ENCODE data around the gene SUGT1. TPM values are rescaled to one million over a fixed set of nuclear protein-coding genes. Genes with fewer than 3 reads are reported as not detected.
A peak's percentile ranks its signal among the peaks of the same experiment; 100 is the strongest.

The SUGT1 gene
- total RNA-seq, 3 donors from 2014 or later (not counting 1 experiment from before 2014, with no cell fraction given), result 27.4 to 34.4 (median 29.7) TPM

GRCh38 chr13:52652980-52653303, 306 bp downstream of the SUGT1 start:
- H3K9me3 Mint-ChIP-seq, result no peaks in the 10 kb centered on the region
- no peaks in the 10 kb centered on the region for H3K27me3 Mint-ChIP-seq (ENCODE audit: low read depth in 2 of 2)
- no peaks in the 10 kb centered on the region for H3K36me3 Mint-ChIP-seq
- Histone ChIP-seq H3K36me3 (ENCODE audit: control insufficient read depth, insufficient read depth, low read length) (peaks cover 3% of the 10 kb centered on the region), H3K4me3 (ENCODE audit: low read length) (peak overlapping the region; percentile 57), H3K27me3 (ENCODE audit: control insufficient read depth, insufficient read depth, low read length) (no peaks in the 10 kb centered on the region), H3K27ac (ENCODE audit: low read length) (peak overlapping the region; percentile 88), H3K4me1 (ENCODE audit: control insufficient read depth, insufficient read depth, low read length) (peaks cover 5% of the 10 kb centered on the region), H3K9me3 (ENCODE audit: control insufficient read depth, insufficient read depth, low read length) (no peaks in the 10 kb centered on the region)
- peaks cover 8 to 14% of the 10 kb centered on the region in 2 donors for H3K4me1 Mint-ChIP-seq
- no peak overlapping the region for H3K27ac Mint-ChIP-seq
- no peak for DNase-seq
- peak; percentile 36 for TF ChIP-seq CTCF (IDR thresholded peaks at IDR 0.05)
- WGBS (ENCODE audit: insufficient coverage), result 0% methylated on average over 18 of the region's 18 CpGs
- intact Hi-C loops (cut with micrococcal nuclease), result loop anchor here (5.0 kb wide), 3 partner anchors 36 to 1201 kb away; partner anchors contain the start of genes INTS6 and VPS36
- peak; percentile 26 to 46 (median 39) for ATAC-seq
- H3K4me3 Mint-ChIP-seq, result no peak overlapping the region

- H3K4me3 Mint-ChIP-seq, result no peak overlapping the region
- H3K27me3 Mint-ChIP-seq (ENCODE audit: low read depth in 2 of 2), result no peaks in the 10 kb centered on the region
- peaks cover 7% of the 10 kb centered on the region for H3K36me3 Mint-ChIP-seq
- Histone ChIP-seq H3K9me3 (ENCODE audit: control insufficient read depth, insufficient read depth, low read length) (no peaks in the 10 kb centered on the region), H3K27ac (ENCODE audit: low read length) (no peak overlapping the region), H3K36me3 (ENCODE audit: control insufficient read depth, insufficient read depth, low read length) (peaks cover 52% of the 10 kb centered on the region), H3K27me3 (ENCODE audit: control insufficient read depth, insufficient read depth, low read length) (no peaks in the 10 kb centered on the region), H3K4me3 (ENCODE audit: low read length) (no peak overlapping the region), H3K4me1 (ENCODE audit: control insufficient read depth, insufficient read depth, low read length) (no peaks in the 10 kb centered on the region)
- DNase-seq, result no peak
- ATAC-seq, result no peak
- no peak for TF ChIP-seq CTCF (IDR thresholded peaks at IDR 0.05)
- 80% methylated on average over 1 of the region's 2 CpGs for WGBS (ENCODE audit: insufficient coverage)
- H3K4me1 Mint-ChIP-seq, result no peaks in the 10 kb centered on the region
- H3K27ac Mint-ChIP-seq, result no peak overlapping the region
- no peaks in the 10 kb centered on the region for H3K9me3 Mint-ChIP-seq
- intact Hi-C loops (cut with micrococcal nuclease), result no loop called here
Measured at GRCh38 chr13:52659340-52659739, 6.7 kb downstream of the SUGT1 start.

GRCh38 chr13:52664272-52664671, 11.6 kb downstream of the SUGT1 start:
- ATAC-seq, result no peak
- WGBS (ENCODE audit: insufficient coverage), result 97% methylated on average over 4 of the region's 4 CpGs
- H3K4me3 Mint-ChIP-seq, result no peak overlapping the region
- no peak for DNase-seq
- no peaks in the 10 kb centered on the region for H3K27me3 Mint-ChIP-seq (ENCODE audit: low read depth in 2 of 2)
- intact Hi-C loops (cut with micrococcal nuclease), result no loop called here
- peaks cover 0 to 5% of the 10 kb centered on the region in 2 donors for H3K4me1 Mint-ChIP-seq
- H3K4me1 ChIP-seq (ENCODE audit: control insufficient read depth, insufficient read depth, low read length), result no peaks in the 10 kb centered on the region
- no peak overlapping the region for H3K27ac ChIP-seq (ENCODE audit: low read length)
- peaks cover 5% of the 10 kb centered on the region for H3K36me3 Mint-ChIP-seq
- no peaks in the 10 kb centered on the region for H3K9me3 Mint-ChIP-seq
- H3K4me3 ChIP-seq (ENCODE audit: low read length), result no peak overlapping the region
- H3K36me3 ChIP-seq (ENCODE audit: control insufficient read depth, insufficient read depth, low read length), result peaks cover 70% of the 10 kb centered on the region
- no peaks in the 10 kb centered on the region for H3K27me3 ChIP-seq (ENCODE audit: control insufficient read depth, insufficient read depth, low read length)
- no peak overlapping the region for H3K27ac Mint-ChIP-seq
- TF ChIP-seq CTCF (IDR thresholded peaks at IDR 0.05), result no peak
- H3K9me3 ChIP-seq (ENCODE audit: control insufficient read depth, insufficient read depth, low read length), result no peaks in the 10 kb centered on the region

- peak; percentile 53 for TF ChIP-seq CTCF (IDR thresholded peaks at IDR 0.05)
- intact Hi-C loops (cut with micrococcal nuclease), result no loop called here
- no peak overlapping the region for H3K4me3 Mint-ChIP-seq
- Histone ChIP-seq H3K9me3 (ENCODE audit: control insufficient read depth, insufficient read depth, low read length) (no peaks in the 10 kb centered on the region), H3K4me3 (ENCODE audit: low read length) (no peak overlapping the region), H3K27me3 (ENCODE audit: control insufficient read depth, insufficient read depth, low read length) (no peaks in the 10 kb centered on the region), H3K4me1 (ENCODE audit: control insufficient read depth, insufficient read depth, low read length) (no peaks in the 10 kb centered on the region), H3K36me3 (ENCODE audit: control insufficient read depth, insufficient read depth, low read length) (peaks cover 70% of the 10 kb centered on the region), H3K27ac (ENCODE audit: low read length) (no peak overlapping the region)
- DNase-seq (peak in 1 of 2 donors; percentile 50), ATAC-seq (peak in 2 of 3 donors; percentile 37 to 72)
- H3K4me1 Mint-ChIP-seq, result peaks cover 0 to 5% of the 10 kb centered on the region in 2 donors
- H3K36me3 Mint-ChIP-seq, result no peaks in the 10 kb centered on the region
- no peaks in the 10 kb centered on the region for H3K9me3 Mint-ChIP-seq
- peak overlapping the region in 1 of 2 donors; percentile 29 for H3K27ac Mint-ChIP-seq
- no peaks in the 10 kb centered on the region for H3K27me3 Mint-ChIP-seq (ENCODE audit: low read depth in 2 of 2)
Measured at GRCh38 chr13:52665325-52665724, 12.7 kb downstream of the SUGT1 start.
